Measurements from ENCODE around the gene SLC35B3.
"Not testable (repeated sequence)": the region's sequence is repeated elsewhere in the genome, so short reads cannot be mapped to it uniquely, and the experiment has no call there.

The SLC35B3 gene

DNA sequence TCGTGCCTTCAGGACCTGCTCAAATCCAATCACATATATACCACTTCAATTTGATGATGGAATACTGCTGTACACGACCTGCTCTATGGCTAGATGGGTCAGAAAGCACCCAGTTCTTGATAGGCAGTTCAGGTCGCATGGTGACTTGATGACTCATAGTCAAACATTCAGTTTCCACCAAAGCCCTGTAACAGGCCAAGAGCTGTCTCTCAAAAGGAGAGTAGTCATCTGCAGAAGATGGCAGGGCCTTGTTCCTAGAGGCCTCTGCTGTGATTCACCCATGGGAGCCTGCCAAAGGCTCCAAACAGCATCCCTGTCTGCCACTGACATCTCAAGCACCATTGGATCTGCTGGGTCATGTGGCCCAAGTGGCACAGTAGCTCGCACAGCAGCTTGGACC lies 29.4 kb downstream of the SLC35B3 start:
- DNase-seq, result not testable (repeated sequence)

DNA sequence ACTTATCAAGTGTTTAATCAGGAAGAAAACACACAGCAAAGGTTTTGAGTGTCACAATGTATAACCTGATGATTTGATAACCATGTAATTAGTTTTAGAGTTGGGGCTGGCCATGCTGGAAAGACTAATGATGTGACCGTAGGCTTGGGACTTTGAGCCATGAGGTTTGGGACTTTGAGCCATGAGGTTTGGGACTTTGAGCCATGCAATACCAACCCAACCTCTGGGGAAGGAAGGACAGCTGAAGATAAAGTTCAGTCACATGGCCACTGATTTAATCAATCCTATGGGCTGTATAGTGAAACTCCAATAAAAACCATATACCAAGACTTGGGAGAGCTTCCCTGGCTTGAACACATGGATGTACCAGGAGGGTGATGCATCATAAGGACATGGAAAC lies 32.8 kb downstream of the SLC35B3 start:
- DNase-seq, result no peak

DNA sequence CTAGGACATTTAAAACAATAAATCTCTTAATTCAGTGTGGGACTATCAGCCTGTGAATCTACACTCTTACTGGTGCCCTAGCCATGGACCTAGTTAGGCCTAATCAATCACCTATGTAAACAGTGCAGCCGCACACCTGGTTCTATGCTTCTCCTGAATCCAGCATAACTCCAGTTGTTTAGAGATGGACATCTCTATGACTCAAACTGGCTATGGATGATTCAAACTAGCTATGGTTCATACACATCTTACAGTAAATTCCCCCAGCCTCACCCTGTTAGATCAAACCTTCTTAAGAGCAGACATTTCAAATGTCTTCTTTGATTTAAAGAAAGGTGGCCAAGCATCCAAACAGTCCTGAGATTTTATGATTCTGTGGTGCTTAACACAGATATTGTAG lies 34.7 kb downstream of the SLC35B3 start:
- no peak for DNase-seq

DNA sequence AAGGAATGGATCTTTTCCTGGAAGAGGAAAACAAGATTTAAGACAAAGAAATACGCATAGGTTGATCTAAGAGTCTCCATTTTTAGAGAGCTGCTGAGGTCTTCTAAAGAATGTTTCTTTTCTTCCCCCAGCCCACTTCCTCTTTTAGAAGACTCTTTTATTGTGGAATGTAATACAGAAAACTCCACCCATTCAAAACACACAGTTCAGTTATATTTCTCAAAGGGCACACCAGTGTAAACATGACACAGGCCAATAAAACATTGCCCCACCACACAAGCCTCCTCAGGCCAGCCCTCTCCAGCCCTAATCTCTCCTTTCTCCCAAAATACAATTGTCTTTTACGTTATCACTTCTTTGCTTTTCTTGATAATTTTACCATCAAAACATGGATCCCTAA lies 42.8 kb downstream of the SLC35B3 start:
- DNase-seq, result no peak

DNA sequence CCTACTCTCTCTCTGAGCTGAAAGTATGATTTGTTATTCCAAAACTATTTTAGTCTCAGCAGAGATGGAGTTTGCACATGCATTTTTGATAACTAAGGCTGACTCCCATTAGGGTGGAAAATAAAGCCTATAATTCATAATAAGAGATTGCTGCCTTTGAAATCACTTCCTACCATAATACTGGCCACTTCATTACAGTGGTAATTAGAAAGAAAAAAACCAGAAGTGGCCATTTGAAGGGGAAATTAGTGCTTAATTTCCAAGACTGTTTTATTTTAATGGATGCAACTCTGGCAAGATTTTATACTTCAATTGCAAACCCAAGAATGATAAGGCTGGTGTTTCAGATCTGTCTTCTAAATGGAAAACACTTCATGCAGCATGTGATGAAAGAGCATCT lies 43.4 kb downstream of the SLC35B3 start:
- DNase-seq, result no peak

DNA sequence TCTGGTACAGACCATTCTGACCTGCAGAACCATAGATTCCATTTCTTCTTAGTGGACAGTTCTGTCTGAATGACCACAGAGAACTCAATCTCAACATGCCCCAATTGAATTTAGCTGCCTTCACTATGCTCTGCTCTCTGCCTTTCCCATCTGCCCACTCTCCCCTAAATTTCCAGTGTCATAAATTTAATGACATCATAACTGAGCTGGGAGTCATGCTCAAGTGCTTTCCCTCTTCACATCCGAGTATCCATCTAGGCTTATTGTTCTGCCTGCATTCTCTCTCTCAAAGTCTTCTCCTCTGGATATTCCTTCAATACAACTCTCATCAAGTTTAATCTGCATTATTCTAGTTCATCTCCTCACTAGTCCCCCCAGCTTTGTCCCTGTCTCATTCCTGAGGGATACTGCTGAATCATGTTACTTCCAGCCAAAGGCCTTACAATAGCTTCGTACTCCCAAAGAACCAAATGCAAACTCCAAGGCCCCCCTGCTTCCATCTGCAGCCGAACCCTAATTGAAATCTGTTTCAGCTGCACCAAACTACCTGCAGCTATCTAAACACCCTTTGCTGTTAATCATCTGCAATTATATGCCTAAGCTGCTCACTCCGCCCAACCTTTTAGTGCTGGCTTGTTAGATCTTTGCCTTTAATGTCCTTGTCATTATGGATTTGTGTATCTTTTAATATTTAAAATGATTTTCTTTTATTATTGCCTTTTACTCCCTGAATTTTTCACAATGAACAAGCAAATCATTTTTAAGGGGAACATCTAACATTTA lies 46.1 kb downstream of the SLC35B3 start:
- no peak for DNase-seq

DNA sequence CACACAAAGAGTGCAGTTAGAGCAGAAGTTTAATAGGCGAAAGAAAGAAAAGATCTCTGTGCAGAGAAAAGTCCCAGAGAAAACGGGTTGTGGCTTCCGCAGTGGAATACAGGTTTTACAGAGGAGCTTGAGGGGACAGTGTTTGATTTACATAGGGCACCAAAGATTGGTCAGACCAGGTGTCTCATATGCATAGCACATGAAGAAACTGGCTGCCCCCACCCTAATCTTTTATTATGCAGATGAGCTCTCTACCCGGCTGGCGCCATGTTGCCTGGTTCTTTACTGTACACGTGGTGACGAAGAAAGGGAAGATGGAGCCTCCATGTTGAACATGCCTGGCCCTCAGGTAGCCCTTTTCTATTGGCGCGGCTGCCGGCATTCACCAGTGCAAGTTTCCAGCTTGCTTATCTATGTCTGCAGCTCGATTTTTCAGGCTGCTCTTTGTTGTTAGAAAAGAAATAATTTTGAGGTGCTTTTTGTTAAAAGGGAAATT lies 47.4 kb downstream of the SLC35B3 start:
- DNase-seq, result no peak

DNA sequence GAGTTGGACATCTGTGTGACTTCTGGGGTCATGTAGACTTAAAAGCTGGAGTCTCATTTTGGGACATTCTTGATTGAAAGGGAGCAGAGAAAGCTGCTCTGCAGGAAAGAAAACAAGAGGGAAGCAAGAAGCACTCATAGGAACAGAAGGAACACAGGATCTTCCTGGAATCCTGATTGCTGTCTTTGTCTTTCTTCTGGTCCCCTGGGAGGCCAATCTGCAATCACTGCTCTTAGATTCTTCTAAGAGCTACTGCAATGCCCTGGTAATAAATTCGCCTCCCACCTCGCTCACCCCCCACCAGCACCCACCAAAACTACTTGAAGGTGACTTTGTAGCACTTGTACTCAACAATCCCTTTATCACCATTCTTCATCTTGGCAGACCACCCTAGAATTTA lies 51.8 kb downstream of the SLC35B3 start:
- no peak for DNase-seq

DNA sequence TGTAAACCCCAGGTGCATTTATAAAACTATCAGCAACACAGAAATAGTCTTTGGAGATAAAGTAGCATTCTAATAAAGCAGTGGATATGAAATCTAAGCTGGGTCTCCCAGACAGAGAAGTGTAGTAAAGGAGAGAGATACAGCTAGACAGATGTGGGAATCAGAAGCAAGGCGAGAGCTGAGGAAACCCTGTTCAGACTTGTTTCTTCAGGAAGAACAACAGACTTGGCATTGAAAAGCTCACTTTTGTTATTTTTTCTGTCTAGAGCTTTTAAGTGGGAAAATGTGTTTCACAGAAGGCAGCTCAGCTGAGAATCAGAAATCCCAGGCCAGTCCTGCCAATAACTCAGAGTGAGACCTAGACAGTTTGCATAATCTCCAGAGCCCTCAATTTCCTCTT lies 52.9 kb downstream of the SLC35B3 start:
- DNase-seq, result no peak

DNA sequence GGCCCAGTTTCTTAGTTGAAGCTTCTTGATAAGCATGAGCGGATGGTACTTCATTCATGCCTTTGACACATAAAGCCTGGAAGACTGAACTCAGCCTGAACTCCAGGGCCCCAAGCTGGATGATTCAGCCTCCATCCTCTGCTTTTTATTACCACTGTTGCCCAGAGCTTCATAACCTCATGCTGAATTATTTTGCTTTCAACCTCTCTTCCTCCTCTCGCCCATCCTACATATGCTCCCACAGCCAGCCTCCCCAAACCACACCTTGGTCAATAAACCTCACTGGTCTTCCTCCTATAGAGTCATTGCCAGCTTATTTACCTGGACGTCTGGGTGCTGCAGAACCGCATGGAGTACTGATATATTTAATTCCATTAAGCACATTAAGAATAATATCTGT lies 59.4 kb downstream of the SLC35B3 start:
- no peak for DNase-seq
